OCI-LY7 (cell line): ENCODE results near the gene SPOPL.

Experiments
- CTCF ChIP-seq: fragments of 200-600 bp; sonication (generic); conservative IDR thresholded peaks from 2 replicates; pipeline ENCODE4 v1.5.1; 2014; ENCODE audit warnings: mild to moderate bottlenecking, antibody characterized with exemption, low read length, moderate library complexity, mixed read lengths
- EZH2phosphoT487 ChIP-seq: fragments of 200-600 bp; sonication (generic); IDR thresholded peaks from 2 replicates; pipeline ENCODE4 v1.6.1; 2018; ENCODE audit warnings: low read depth, borderline replicate concordance, mild to moderate bottlenecking, mixed run types, antibody characterized with exemption, low read length, moderate library complexity, mixed read lengths

- TF ChIP-seq CTCF (no peak), EZH2phosphoT487 (no peak)
These were observed 1.9 kb upstream of the SPOPL start for GRCh38 chr2:138499684-138500083.
